HG03139 (cell line): ENCODE data around the gene PIGR.

Source experiments
- ATAC-seq: cut with Tn5 transposase; IDR thresholded peaks from one replicate; pipeline ENCODE4 v1.9.1; 2021; ENCODE audit not compliant: unreplicated experiment

PIGR gene

DNA sequence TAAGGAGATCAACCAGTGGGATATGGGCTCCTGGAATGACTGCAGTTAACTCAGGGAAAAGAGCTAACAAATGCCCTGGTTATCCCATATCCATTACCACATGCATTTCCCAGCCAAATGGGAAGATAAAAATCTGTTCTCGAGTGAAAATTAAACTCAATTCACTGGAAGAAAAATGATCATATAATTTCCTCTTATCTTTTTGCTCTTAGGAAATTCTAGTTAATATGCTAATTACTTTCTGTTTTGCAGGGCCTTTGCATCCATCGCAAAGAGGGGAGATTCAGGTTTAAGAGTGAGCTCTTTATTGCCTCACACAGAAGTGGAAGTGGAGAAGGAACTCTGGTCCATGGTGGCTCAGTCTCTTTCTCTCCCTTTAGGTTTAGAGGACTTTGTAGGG, 52.9 kb downstream of the PIGR start:
- no peak for ATAC-seq

- no peak for ATAC-seq
Observed at GRCh38 chr1:206892351-206892984, 53.8 kb downstream of the PIGR start.

- ATAC-seq: no peak
Observed at GRCh38 chr1:206891412-206891811, 54.9 kb downstream of the PIGR start.

DNA sequence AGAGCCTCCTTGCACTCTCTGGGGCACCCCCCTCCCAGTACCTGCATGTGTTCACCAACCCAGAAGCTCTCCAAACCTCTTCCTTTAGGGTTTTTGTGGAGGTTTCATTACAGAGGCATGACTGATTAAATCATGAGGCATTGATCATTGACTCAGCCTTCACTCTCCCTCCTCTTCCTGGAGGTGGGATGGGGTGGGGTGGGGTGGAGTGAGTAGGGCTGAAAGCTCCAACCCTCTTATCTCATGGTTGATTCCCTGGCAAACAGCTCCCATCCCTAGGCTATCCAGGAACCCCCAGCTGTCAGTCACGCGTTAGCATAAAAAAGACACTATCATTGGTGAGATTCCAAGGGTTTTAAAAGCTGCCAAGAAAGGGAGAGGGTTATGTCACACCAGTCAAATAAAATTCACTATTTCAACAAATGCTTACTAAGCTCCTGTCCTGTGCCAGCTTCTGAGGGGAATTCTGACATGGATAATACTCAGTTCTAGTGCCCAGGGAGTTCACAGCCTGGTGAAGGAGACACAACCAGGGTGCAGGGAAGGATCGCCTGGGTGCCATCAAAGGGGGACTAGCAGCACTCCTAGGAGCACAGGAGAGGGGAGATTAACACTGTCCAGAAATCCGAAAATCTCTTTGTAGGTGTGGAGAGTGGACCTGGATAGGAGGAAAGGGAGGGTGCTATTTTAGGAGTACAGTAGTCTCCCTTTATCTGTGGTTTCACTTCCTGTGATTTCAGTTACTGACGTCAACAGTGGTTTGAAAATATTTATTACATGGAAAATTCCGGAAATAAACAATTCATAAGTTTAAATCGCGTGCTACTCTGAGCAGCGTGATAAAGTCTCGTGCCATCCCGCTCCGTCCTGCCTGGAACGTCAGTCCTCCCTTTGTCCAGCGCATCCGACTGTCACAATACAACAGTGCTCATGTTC, 55.9 kb downstream of the PIGR start:
- no peak for ATAC-seq

GRCh38 chr1:206887701-206888100, 58.6 kb downstream of the PIGR start:
- no peak for ATAC-seq

GRCh38 chr1:206886831-206887230, 59.4 kb downstream of the PIGR start:
- no peak for ATAC-seq

GRCh38 chr1:206885341-206886060, 60.8 kb downstream of the PIGR start:
- ATAC-seq: no peak

DNA sequence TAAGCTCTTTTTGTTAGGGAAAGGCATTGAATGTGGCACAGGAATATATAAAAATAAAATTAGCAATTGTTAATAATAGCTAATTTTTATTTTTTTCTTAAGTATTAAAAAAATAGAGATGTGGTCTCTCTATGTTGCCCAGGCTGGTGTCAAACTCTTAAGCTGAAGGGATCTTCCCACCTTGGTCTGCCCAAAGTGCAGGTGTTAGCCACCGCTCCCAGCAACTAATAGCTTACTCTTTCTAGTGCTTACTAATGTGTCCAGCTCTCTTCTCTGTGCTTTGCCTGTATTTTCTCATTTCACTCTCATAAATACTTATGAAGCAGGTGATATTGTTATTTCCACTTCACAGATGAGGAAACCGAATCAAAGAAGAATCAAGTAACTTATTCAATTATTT, 62.4 kb downstream of the PIGR start:
- no peak for ATAC-seq

GRCh38 chr1:206883160-206883559, 63.1 kb downstream of the PIGR start:
- no peak for ATAC-seq

DNA sequence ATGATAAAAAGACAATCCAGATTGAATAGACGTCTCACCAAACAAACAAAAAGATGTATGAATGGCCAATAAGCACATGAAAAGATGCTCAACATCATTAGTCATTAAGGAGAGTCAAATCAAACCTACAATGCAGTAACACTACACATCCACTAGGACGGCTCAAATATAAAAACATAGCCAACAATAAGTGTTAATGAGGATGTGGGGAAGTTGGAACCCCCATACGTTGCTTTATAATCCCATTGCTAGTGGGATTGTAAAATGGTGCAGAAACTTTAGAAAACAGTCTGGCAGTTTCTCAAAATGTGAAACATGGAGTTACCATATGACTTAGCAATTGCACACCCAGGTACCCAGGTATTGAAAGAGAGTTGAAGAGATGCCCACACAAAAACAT, 63.7 kb downstream of the PIGR start:
- ATAC-seq: no peak

- no peak for ATAC-seq
Observed at GRCh38 chr1:206880314-206880713, 66.0 kb downstream of the PIGR start.
